Transverse colon (tissue), 4 donors: ENCODE data around the gene MTPN. TPM values are rescaled to one million over a fixed set of nuclear protein-coding genes. Genes with fewer than 3 reads are reported as not detected.

Experiments used
- DNase-seq: peaks from one replicate; pipeline ENCODE4 v3.0.0-alpha.2; 2019
- H3K27ac ChIP-seq, 4 donors: fragments of 200-600 bp; sonication (generic); 2 replicates each; pipeline ENCODE4 v1.5.1; 2016 to 2018; ENCODE audit warnings: inconsistent platforms in 4 of 4
- H3K27me3 ChIP-seq: fragments of 200-600 bp; sonication (generic); 2 replicates; pipeline ENCODE4 v1.5.1; 2017; ENCODE audit warnings: inconsistent platforms
- H3K36me3 ChIP-seq, 4 donors: fragments of 200-600 bp; sonication (generic); 2 replicates each; pipeline ENCODE4 v1.5.1; 2017 to 2019; ENCODE audit warnings: inconsistent platforms in 4 of 4
- H3K4me1 ChIP-seq, 4 donors: fragments of 200-600 bp; sonication (generic); 2 replicates each; pipeline ENCODE4 v1.5.1; 2017 to 2020; ENCODE audit warnings: inconsistent platforms in 4 of 4
- H3K4me3 ChIP-seq, 4 donors: fragments of 200-600 bp; sonication (generic); 1 replicate in 1 of 4; 2 replicates in 3 of 4; pipeline versions ENCODE4 v1.5.1 to v1.6.1; 2017 to 2019; ENCODE audit warnings: inconsistent platforms in 4 of 4
- H3K9me3 ChIP-seq, 2 donors: fragments of 200-600 bp; sonication (generic); 2 replicates each; pipeline ENCODE4 v1.5.1; 2017 to 2019; ENCODE audit warnings: inconsistent platforms in 2 of 2
- EP300 ChIP-seq: sonication (generic); formaldehyde crosslinking; IDR thresholded peaks from one replicate; pipeline ENCODE4 v1.6.1; 2017; ENCODE audit warnings: antibody characterized with exemption, low read depth
- POLR2A ChIP-seq: fragments of 450-650 bp; IDR thresholded peaks from one replicate; pipeline ENCODE4 v1.6.1; 2016; ENCODE audit warnings: antibody characterized with exemption, mild to moderate bottlenecking, moderate library complexity
- POLR2AphosphoS5 ChIP-seq, 3 donors: sonication (generic); formaldehyde crosslinking; IDR thresholded peaks; one replicate each; pipeline ENCODE4 v1.6.1; 2016; ENCODE audit warnings: antibody characterized with exemption in 3 of 3
- WGBS, 2 donors: methylation state at CpG; one replicate each; pipeline ENCODE4 v1.1.5; 2018; ENCODE audit warnings: low coverage in 1 of 2; 5-methylcytosine and 5-hydroxymethylcytosine counted together
- in situ Hi-C, 4 donors: fragments of 200-750 bp; cut with MboI; loops; one replicate each; pipeline versions ENCODE4 v1.15.0 to v1.15.1; 2017; ENCODE audit warnings: low sequenced_read_pairs in 3 of 4, low pct_ligation_motif_present in 1 of 4, low pct_unique_long_range_greater_than_20kb in 1 of 4
- intact Hi-C: fragments of 100-400 bp; cut with DNase I; formaldehyde crosslinking; loops from one replicate; pipeline ENCODE4 v1.15.1; 2023; ENCODE audit warnings: low total_unique reads
- total RNA-seq, 4 donors: library from RNA; depleted of rRNA; stranded (reverse); fragments of >200 nt; gene quantifications; one replicate each; pipeline ENCODE4 v1.1.0, GENCODE V29; 2016
- TF ChIP-seq, protein P1 (sequence below), 5 experiments: fragments of 200-600 bp in 3 of 5; fragments of 450-650 bp in 2 of 5; sonication (generic) in 3 of 5; IDR thresholded peaks; 1 replicate in 2 of 5; 2 replicates in 3 of 5; pipeline ENCODE4 v1.5.1; 2016 to 2017; ENCODE audit warnings: antibody characterized with exemption in 5 of 5, inconsistent platforms in 3 of 5, mild to moderate bottlenecking in 2 of 5, moderate library complexity in 1 of 5

Gene MTPN
- total RNA-seq, 4 donors from 2014 or later = 44.9 to 71.7 (median 65.5) TPM

- no peaks in the 10 kb centered on the region for H3K36me3 ChIP-seq
- in situ Hi-C loops (no loop called here), intact Hi-C loops (no loop called here)
- DNase-seq = no peak
- TF ChIP-seq, protein P1, sequence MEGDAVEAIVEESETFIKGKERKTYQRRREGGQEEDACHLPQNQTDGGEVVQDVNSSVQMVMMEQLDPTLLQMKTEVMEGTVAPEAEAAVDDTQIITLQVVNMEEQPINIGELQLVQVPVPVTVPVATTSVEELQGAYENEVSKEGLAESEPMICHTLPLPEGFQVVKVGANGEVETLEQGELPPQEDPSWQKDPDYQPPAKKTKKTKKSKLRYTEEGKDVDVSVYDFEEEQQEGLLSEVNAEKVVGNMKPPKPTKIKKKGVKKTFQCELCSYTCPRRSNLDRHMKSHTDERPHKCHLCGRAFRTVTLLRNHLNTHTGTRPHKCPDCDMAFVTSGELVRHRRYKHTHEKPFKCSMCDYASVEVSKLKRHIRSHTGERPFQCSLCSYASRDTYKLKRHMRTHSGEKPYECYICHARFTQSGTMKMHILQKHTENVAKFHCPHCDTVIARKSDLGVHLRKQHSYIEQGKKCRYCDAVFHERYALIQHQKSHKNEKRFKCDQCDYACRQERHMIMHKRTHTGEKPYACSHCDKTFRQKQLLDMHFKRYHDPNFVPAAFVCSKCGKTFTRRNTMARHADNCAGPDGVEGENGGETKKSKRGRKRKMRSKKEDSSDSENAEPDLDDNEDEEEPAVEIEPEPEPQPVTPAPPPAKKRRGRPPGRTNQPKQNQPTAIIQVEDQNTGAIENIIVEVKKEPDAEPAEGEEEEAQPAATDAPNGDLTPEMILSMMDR (IDR thresholded peaks at IDR 0.05) = no peak
- TF ChIP-seq POLR2A (no peak), EP300 (no peak), POLR2AphosphoS5 (IDR thresholded peaks at IDR 0.05) (no peak)
- H3K27ac ChIP-seq = no peak overlapping the region
- 70 to 73% methylated on average over 2 to 7 of the region's 7 CpGs for WGBS, 2 donors
- no peaks in the 10 kb centered on the region for H3K4me1 ChIP-seq
- no peak overlapping the region for H3K4me3 ChIP-seq
- no peaks in the 10 kb centered on the region for H3K27me3 ChIP-seq
- no peaks in the 10 kb centered on the region for H3K9me3 ChIP-seq
Measured at GRCh38 chr7:135920478-135920877, 56.7 kb downstream of the MTPN start.

GRCh38 chr7:135919071-135919841 is 57.9 kb downstream of the MTPN start:
- TF ChIP-seq POLR2A (no peak), POLR2AphosphoS5 (IDR thresholded peaks at IDR 0.05) (no peak), EP300 (no peak)
- TF ChIP-seq, protein P1 (IDR thresholded peaks at IDR 0.05) = no peak
- Histone ChIP-seq H3K36me3 (no peaks in the 10 kb centered on the region), H3K4me3 (no peak overlapping the region), H3K27me3 (no peaks in the 10 kb centered on the region), H3K9me3 (no peaks in the 10 kb centered on the region), H3K27ac (no peak overlapping the region), H3K4me1 (no peaks in the 10 kb centered on the region)
- WGBS, 2 donors = 68 to 76% methylated on average over 8 to 10 of the region's 10 CpGs
- intact Hi-C loops (no loop called here), in situ Hi-C loops (no loop called here)
- no peak for DNase-seq

- TF ChIP-seq POLR2AphosphoS5 (IDR thresholded peaks at IDR 0.05) = no peak
- TF ChIP-seq EP300 = no peak
- DNase-seq = no peak
- Histone ChIP-seq H3K36me3 (no peaks in the 10 kb centered on the region), H3K4me1 (no peaks in the 10 kb centered on the region), H3K27me3 (no peaks in the 10 kb centered on the region), H3K4me3 (no peak overlapping the region), H3K9me3 (no peaks in the 10 kb centered on the region), H3K27ac (no peak overlapping the region)
- intact Hi-C loops = no loop called here
- in situ Hi-C loops = no loop called here
- WGBS, 2 donors = 68 to 80% methylated on average over 1 to 5 of the region's 5 CpGs
Measured at GRCh38 chr7:135918134-135918533, 59.0 kb downstream of the MTPN start.

DNA sequence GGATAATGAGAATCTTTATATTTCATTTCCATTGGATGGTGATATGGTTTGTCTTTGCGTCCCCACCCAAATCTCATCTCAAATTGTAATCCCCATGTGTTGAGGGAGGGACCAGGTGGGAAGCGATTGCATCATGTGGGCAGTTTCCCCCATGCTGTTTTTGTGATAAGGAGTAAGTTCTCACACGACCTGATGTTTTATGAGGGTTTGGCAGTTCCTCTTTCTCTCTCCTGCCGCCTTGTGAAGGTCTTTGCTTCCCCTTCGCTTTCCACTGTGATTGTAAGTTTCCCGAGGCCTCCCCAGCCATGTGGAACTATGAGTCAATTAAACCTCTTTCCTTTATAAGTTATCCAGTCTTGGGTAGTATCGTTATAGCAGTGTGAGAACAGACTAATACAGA is 59.4 kb downstream of the MTPN start:
- H3K4me3 ChIP-seq = no peak overlapping the region
- in situ Hi-C loops = no loop called here
- DNase-seq = no peak
- TF ChIP-seq POLR2A (no peak), EP300 (no peak), POLR2AphosphoS5 (IDR thresholded peaks at IDR 0.05) (no peak)
- TF ChIP-seq, protein P1 (IDR thresholded peaks at IDR 0.05) = no peak
- H3K27ac ChIP-seq = no peak overlapping the region
- no peaks in the 10 kb centered on the region for H3K36me3 ChIP-seq
- no peaks in the 10 kb centered on the region for H3K9me3 ChIP-seq
- intact Hi-C loops = no loop called here
- H3K4me1 ChIP-seq = no peaks in the 10 kb centered on the region
- no peaks in the 10 kb centered on the region for H3K27me3 ChIP-seq
- WGBS, 2 donors = 68 to 77% methylated on average over 5 to 7 of the region's 7 CpGs

- in situ Hi-C loops = no loop called here
- no peak overlapping the region for H3K4me3 ChIP-seq
- no peak overlapping the region for H3K27ac ChIP-seq
- no peaks in the 10 kb centered on the region for H3K36me3 ChIP-seq
- no peak for TF ChIP-seq POLR2A
- TF ChIP-seq POLR2AphosphoS5 (IDR thresholded peaks at IDR 0.05) = no peak
- TF ChIP-seq, protein P1 (IDR thresholded peaks at IDR 0.05) = no peak
- no peak for TF ChIP-seq EP300
- H3K27me3 ChIP-seq = no peaks in the 10 kb centered on the region
- intact Hi-C loops = no loop called here
- no peak for DNase-seq
- no peaks in the 10 kb centered on the region for H3K4me1 ChIP-seq
- no peaks in the 10 kb centered on the region for H3K9me3 ChIP-seq
Measured at GRCh38 chr7:135914346-135914745, 62.8 kb downstream of the MTPN start.
